GM12801 (cell line): Measurements from ENCODE around the gene HS3ST2.

Source experiments
- TF ChIP-seq, protein P1 (sequence below): IDR thresholded peaks from one replicate; pipeline ENCODE4 v1.5.1; 2011; ENCODE audit warnings: control low read depth; ENCODE audit not compliant: insufficient read length; ENCODE audit errors: extremely low read depth

HS3ST2 gene

GRCh38 chr16:22813948-22814710 is at the start of gene HS3ST2:
TSS of gene HS3ST2 (plus strand) at chr16:22814162. CDS start at chr16:22814611, 449 bp downstream.
- TF ChIP-seq, protein P1, sequence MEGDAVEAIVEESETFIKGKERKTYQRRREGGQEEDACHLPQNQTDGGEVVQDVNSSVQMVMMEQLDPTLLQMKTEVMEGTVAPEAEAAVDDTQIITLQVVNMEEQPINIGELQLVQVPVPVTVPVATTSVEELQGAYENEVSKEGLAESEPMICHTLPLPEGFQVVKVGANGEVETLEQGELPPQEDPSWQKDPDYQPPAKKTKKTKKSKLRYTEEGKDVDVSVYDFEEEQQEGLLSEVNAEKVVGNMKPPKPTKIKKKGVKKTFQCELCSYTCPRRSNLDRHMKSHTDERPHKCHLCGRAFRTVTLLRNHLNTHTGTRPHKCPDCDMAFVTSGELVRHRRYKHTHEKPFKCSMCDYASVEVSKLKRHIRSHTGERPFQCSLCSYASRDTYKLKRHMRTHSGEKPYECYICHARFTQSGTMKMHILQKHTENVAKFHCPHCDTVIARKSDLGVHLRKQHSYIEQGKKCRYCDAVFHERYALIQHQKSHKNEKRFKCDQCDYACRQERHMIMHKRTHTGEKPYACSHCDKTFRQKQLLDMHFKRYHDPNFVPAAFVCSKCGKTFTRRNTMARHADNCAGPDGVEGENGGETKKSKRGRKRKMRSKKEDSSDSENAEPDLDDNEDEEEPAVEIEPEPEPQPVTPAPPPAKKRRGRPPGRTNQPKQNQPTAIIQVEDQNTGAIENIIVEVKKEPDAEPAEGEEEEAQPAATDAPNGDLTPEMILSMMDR: no peak

DNA sequence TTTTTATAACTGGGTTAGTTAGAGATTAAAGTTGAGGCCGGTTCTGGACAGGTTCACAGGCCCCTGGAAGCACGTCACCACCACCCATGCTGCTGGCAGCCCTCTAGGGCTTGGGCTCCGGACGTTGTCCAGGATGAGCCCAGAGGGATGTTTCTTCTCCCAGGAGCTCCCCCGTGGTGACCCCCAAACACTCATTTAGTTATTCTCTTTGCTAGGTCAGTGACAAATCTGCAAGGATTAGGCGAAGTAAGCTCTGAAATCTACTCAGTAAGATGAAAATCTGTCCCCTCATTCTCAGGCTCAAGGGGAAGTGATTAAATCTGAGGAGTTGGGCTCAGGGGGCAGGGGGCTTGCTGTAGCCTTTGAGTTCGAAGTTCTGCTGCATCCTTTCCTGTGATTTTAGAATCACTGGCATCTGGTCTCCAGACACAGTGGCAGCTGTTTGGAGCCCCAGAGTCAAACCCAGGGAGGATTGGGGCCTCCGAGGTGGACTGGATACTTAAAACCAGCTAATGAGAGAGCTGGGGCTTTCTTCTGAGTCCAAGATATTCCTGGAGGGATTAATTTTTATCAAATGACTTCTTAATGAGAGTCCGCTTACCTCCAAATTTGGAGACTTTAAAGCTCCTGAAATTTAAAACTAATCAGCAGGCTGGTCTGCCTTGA is 49.2 kb upstream of the HS3ST2 start:
- TF ChIP-seq, protein P1: no peak

DNA sequence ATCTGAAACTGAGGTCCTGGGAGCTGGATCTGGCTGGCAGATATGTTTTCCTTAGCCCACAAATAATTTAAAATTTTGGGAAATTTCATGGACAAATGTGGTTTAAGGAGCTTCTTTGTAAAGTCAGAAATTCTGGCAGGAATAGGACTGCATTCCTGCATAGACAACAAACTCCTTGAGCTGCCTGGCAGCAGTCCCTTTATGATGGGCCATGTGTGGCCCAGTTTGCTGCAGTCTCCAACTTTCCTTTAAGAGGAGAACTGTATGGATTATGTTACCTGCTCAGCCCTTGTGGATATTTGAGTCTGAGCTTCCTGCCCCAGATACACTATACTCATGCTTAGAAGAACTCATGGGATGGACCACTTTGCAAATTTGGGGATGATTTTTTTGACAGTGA is 48.5 kb upstream of the HS3ST2 start:
- TF ChIP-seq, protein P1: no peak

DNA sequence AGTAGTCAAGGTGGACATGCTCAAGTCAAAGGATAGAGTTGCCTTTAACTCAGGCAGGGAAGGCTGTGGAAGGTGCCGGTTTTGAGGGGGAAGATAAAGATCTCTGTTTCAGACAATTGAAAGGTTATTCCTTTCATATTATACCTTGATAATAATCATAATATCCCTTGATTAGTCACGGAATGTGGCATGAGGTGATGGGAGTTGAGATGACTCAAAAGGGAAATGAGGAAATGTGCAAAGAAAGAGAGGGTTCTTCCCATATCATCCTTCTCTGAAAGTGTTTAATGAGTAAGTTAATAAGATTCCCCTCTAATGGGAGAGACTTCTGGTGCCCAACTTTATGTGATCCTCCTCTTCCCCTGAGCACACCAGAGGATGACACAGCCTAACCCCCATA is 43.1 kb upstream of the HS3ST2 start:
- TF ChIP-seq, protein P1: no peak

- TF ChIP-seq, protein P1: no peak
Measured at GRCh38 chr16:22771551-22771950, 42.4 kb upstream of the HS3ST2 start.

DNA sequence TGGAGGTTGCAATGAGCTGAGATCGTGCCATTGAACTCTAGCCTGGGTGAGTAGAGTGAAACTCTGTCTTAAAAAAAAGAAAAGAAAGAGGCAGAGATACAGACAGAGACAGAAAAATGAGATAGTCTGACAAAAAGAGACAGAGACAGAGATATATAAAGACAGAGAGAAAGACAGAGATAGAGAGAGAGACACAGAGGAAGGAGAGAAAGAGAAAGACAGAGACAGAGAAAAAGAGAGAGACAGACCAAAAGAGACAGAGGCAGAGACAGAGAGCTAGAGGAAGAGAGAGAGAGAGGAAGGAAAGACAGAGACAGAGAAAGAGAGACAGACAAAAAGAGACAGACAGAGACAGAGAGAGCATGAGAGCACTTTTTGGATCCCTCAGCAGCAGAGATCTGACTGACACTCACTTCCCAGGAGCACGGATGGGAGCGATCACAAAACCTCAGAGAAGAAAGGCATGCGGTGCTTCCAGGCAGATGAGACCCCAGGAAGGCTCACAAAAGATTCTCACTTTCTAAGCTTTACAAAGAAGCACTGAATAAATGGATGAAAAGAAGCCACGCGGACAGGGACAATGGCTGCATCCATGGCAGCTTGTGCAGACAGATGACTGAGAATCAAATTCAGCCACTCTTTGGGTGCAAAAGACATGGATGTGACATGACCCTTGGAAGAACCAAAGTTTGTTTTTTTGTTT is 38.6 kb upstream of the HS3ST2 start:
- TF ChIP-seq, protein P1: no peak

DNA sequence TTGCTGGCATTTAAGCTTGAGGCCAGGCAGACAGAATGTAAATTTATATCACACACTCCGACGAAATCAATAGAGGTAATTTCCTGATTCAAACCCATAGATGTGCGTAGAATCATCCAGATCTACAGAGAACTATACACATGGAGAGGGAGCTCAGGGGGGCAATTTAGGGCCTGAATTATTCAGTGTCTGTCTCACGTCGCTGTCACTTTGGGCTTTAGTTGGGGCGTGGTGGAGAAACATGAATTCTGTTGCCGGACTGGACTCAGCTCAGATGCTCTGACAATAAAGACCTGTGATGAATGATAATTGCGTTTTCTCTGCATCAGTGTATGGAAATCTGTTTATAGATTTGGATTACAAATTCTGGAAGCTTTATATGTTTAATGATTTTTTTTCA is 32.5 kb upstream of the HS3ST2 start:
- TF ChIP-seq, protein P1: no peak
